Type B pancreatic cell (in vitro differentiated cells): ENCODE measurements around the gene JUND. TPM values are rescaled to one million over a fixed set of nuclear protein-coding genes. Genes with fewer than 3 reads are reported as not detected.

Experiments
- DNase-seq: peaks from one replicate; pipeline ENCODE4 v3.0.0; 2021; ENCODE audit warnings: mixed read lengths; ENCODE audit not compliant: unreplicated experiment; ENCODE audit errors: extremely low spot score
- H3K27ac Mint-ChIP-seq: 2 replicates; pipeline ENCODE4 v1.8.0; 2021; ENCODE audit warnings: mild to moderate bottlenecking, mixed read lengths
- H3K27me3 Mint-ChIP-seq: 2 replicates; pipeline ENCODE4 v1.8.0; 2021; ENCODE audit warnings: mixed read lengths
- H3K36me3 Mint-ChIP-seq: 2 replicates; pipeline ENCODE4 v1.8.0; 2021; ENCODE audit warnings: mixed read lengths
- H3K4me1 Mint-ChIP-seq: one replicate; pipeline ENCODE4 v1.8.0; 2021; ENCODE audit warnings: mixed read lengths; ENCODE audit not compliant: unreplicated experiment
- H3K4me3 Mint-ChIP-seq: 2 replicates; pipeline ENCODE4 v1.8.0; 2021; ENCODE audit warnings: mild to moderate bottlenecking, mixed read lengths
- H3K9me3 Mint-ChIP-seq: 2 replicates; pipeline ENCODE4 v1.8.0; 2021; ENCODE audit warnings: mixed read lengths
- CTCF ChIP-seq: fragments of 200-600 bp; sonication (generic); conservative IDR thresholded peaks from 2 replicates; pipeline ENCODE4 v1.5.0; 2021; ENCODE audit warnings: antibody characterized with exemption, mild to moderate bottlenecking
- total RNA-seq: library from RNA; stranded (reverse); gene quantifications from 2 replicates; pipeline ENCODE4 v1.2.1, GENCODE V29; 2021; ENCODE audit warnings: low replicate concordance

JUND gene
- total RNA-seq, 1 donor from 2014 or later = 126 TPM

- Mint-ChIP-seq H3K27me3 (no peaks in the 10 kb centered on the region), H3K4me3 (peak within 1 kb of the TSS; percentile 88), H3K27ac (peak within 1 kb of the TSS; percentile 96), H3K36me3 (peaks cover 5% of the 10 kb centered on the region), H3K9me3 (no peaks in the 10 kb centered on the region), H3K4me1 (peaks cover 33% of the 10 kb centered on the region)
- DNase-seq = peak; percentile 99
- TF ChIP-seq CTCF = peak; percentile 48
Measured at GRCh38 chr19:18322759-18323460, 41.5 kb upstream of the JUND start, which contains the start of gene LSM4. LSM4 (minus strand) TSS chr19:18323076; CDS start chr19:18323020, 56 bp downstream.

GRCh38 chr19:18322318-18322758 is 40.9 kb upstream of the JUND start:
- H3K4me1 Mint-ChIP-seq = peaks cover 38% of the 10 kb centered on the region
- H3K36me3 Mint-ChIP-seq = peaks cover 5% of the 10 kb centered on the region
- peak overlapping the region; percentile 88 for H3K4me3 Mint-ChIP-seq
- no peaks in the 10 kb centered on the region for H3K27me3 Mint-ChIP-seq
- DNase-seq = no peak
- H3K27ac Mint-ChIP-seq = peak overlapping the region; percentile 96
- TF ChIP-seq CTCF = no peak
- H3K9me3 Mint-ChIP-seq = no peaks in the 10 kb centered on the region

- Mint-ChIP-seq H3K27ac (peak overlapping the region; percentile 96), H3K4me1 (peaks cover 38% of the 10 kb centered on the region), H3K4me3 (peak overlapping the region; percentile 88), H3K36me3 (peaks cover 5% of the 10 kb centered on the region), H3K27me3 (no peaks in the 10 kb centered on the region), H3K9me3 (no peaks in the 10 kb centered on the region)
- no peak for DNase-seq
- TF ChIP-seq CTCF = no peak
Measured at GRCh38 chr19:18321734-18322102, 40.3 kb upstream of the JUND start.

GRCh38 chr19:18320865-18321733 is 39.7 kb upstream of the JUND start:
- Mint-ChIP-seq H3K4me3 (peak overlapping the region; percentile 88), H3K9me3 (no peaks in the 10 kb centered on the region), H3K36me3 (peaks cover 5% of the 10 kb centered on the region), H3K27me3 (no peaks in the 10 kb centered on the region), H3K27ac (peak overlapping the region; percentile 96), H3K4me1 (peaks cover 38% of the 10 kb centered on the region)
- no peak for DNase-seq
- TF ChIP-seq CTCF = no peak

- Mint-ChIP-seq H3K9me3 (no peaks in the 10 kb centered on the region), H3K27me3 (no peaks in the 10 kb centered on the region), H3K4me1 (peaks cover 42% of the 10 kb centered on the region), H3K36me3 (peaks cover 5% of the 10 kb centered on the region), H3K27ac (peak overlapping the region; percentile 96), H3K4me3 (peak overlapping the region; percentile 71)
- DNase-seq = no peak
- TF ChIP-seq CTCF = no peak
Measured at GRCh38 chr19:18319591-18320135, 38.2 kb upstream of the JUND start.
